HCT116 (cell line): ENCODE results near the gene CD99. TPM values are rescaled to one million over a fixed set of nuclear protein-coding genes. Genes with fewer than 3 reads are reported as not detected.

Experiments
- ATAC-seq: fragments of 200-7000 bp; cut with Tn5 transposase; 2 replicates; pipeline ENCODE4 v1.9.1; 2020; ENCODE audit warnings: mild to moderate bottlenecking, moderate library complexity
- BruUV-seq: library from RNA; stranded (reverse); fragments of 400-500 nt; replicated peaks from 2 replicates; lab custom pipeline; 2021; lab: Mats Ljungman, UMichigan
- CTCF ChIA-PET: fragments of 300-600 bp; sonication (Branson Sonifier 250); formaldehyde crosslinking; loops from one replicate; lab custom pipeline; 2021; ENCODE audit warnings: antibody characterized with exemption; lab: Charles Lee
- POLR2A ChIA-PET: fragments of 300-600, 350-600 bp; sonication (Branson Sonifier 250); formaldehyde crosslinking; loops from one replicate; lab custom pipeline; 2021; ENCODE audit warnings: antibody characterized with exemption; lab: Charles Lee
- RAD21 ChIA-PET, 2 experiments: fragments of 300-600 bp; sonication (Branson Sonifier 250); formaldehyde crosslinking; loops; one replicate each; lab custom pipeline; 2023; ENCODE audit warnings: low total read pairs in 2 of 2; ENCODE audit not compliant: uncharacterized antibody in 2 of 2, unreplicated experiment in 2 of 2, low non-redundant PET in 1 of 2; lab: Charles Lee
- DNase-seq: peaks from one replicate; pipeline ENCODE4 v3.0.0-alpha.2; 2010; ENCODE audit warnings: low read depth, low spot score
- H2AFZ ChIP-seq: fragments of 200-600 bp; shearing (Covaris generic), sonication (generic); 2 replicates; pipeline ENCODE4 v1.6.1; 2017; ENCODE audit warnings: low read depth, mixed run types, mixed read lengths, antibody characterized with exemption, low read length; ENCODE audit not compliant: poor library complexity, severe bottlenecking
- H3K27ac ChIP-seq: 2 replicates; pipeline ENCODE4 v1.5.1; 2012; ENCODE audit warnings: low read depth, low read length
- H3K27me3 ChIP-seq: fragments of 200-600 bp; sonication (generic); 2 replicates; pipeline ENCODE4 v1.6.1; 2016; ENCODE audit warnings: mixed run types, low read length, mixed read lengths; ENCODE audit not compliant: insufficient read depth
- H3K36me3 ChIP-seq, 2 experiments: fragments of 200-500 bp in 1 of 2; fragments of 200-600 bp in 1 of 2; sonication (Bioruptor generic) in 1 of 2; sonication (generic) in 1 of 2; 2 replicates each; pipeline versions ENCODE4 v1.5.1 to v1.6.1; 2014 to 2016; ENCODE audit warnings: low read length in 2 of 2, inconsistent platforms in 1 of 2, mixed read lengths in 1 of 2, mixed run types in 1 of 2; ENCODE audit not compliant: insufficient read depth in 2 of 2, control insufficient read depth in 1 of 2
- H3K4me1 ChIP-seq, 2 experiments: fragments of 200-600 bp in 1 of 2; sonication (generic) in 1 of 2; 2 replicates each; pipeline versions ENCODE4 v1.5.1 to v1.6.1; 2012 to 2017; ENCODE audit warnings: low read length in 2 of 2, inconsistent platforms in 1 of 2, mild to moderate bottlenecking in 1 of 2, mixed read lengths in 1 of 2, mixed run types in 1 of 2, moderate library complexity in 1 of 2; ENCODE audit not compliant: insufficient read depth in 2 of 2, control insufficient read depth in 1 of 2
- H3K4me2 ChIP-seq: fragments of 200-600 bp; sonication (generic); 2 replicates; pipeline ENCODE4 v1.6.1; 2017; ENCODE audit warnings: mixed run types, low read length, mixed read lengths
- H3K4me3 ChIP-seq, 2 experiments: fragments of 200-600 bp in 1 of 2; sonication (generic) in 1 of 2; replicated peaks in 1 of 2; 2 replicates each; pipeline ENCODE4 v1.5.1; 2011 to 2016; ENCODE audit warnings: low read length in 2 of 2, control low read depth in 1 of 2, low read depth in 1 of 2, mild to moderate bottlenecking in 1 of 2, mixed read lengths in 1 of 2, mixed run types in 1 of 2
- H3K79me2 ChIP-seq: fragments of 200-600 bp; sonication (generic); 2 replicates; pipeline ENCODE4 v1.6.1; 2017; ENCODE audit warnings: mild to moderate bottlenecking, mixed run types, low read length, moderate library complexity, mixed read lengths; ENCODE audit not compliant: insufficient read depth
- H3K9ac ChIP-seq: fragments of 200-600 bp; sonication (generic); 2 replicates; pipeline ENCODE4 v1.6.1; 2016; ENCODE audit warnings: low read length, mixed read lengths
- H3K9me2 ChIP-seq: fragments of 200-600 bp; sonication (generic), shearing (Covaris generic); 2 replicates; pipeline ENCODE4 v1.6.1; 2017; ENCODE audit warnings: mixed run types, mild to moderate bottlenecking, moderate library complexity; ENCODE audit not compliant: insufficient read depth
- H3K9me3 ChIP-seq, 2 experiments: fragments of 200-500 bp in 1 of 2; fragments of 200-600 bp in 1 of 2; sonication (Bioruptor generic) in 1 of 2; sonication (generic) in 1 of 2; 2 replicates each; pipeline ENCODE4 v1.6.1; 2014 to 2017; ENCODE audit warnings: low read length in 2 of 2, mixed read lengths in 2 of 2, inconsistent platforms in 1 of 2, low read depth in 1 of 2, mild to moderate bottlenecking in 1 of 2, mixed run types in 1 of 2, moderate library complexity in 1 of 2; ENCODE audit not compliant: control insufficient read depth in 1 of 2, insufficient read depth in 1 of 2
- H4K20me1 ChIP-seq: fragments of 200-600 bp; sonication (generic), shearing (Covaris generic); 2 replicates; pipeline ENCODE4 v1.6.1; 2017; ENCODE audit warnings: mixed run types, mild to moderate bottlenecking, moderate library complexity; ENCODE audit not compliant: insufficient read depth
- EGR1 ChIP-seq: IDR thresholded peaks from 2 replicates; pipeline ENCODE4 v1.6.1; 2012; ENCODE audit warnings: low read depth
- FOSL1 ChIP-seq: IDR thresholded peaks from 2 replicates; pipeline ENCODE4 v1.6.1; 2012; ENCODE audit warnings: low read depth
- intact Hi-C: fragments of 100-400 bp; cut with micrococcal nuclease; formaldehyde crosslinking; loops from 2 replicates; pipeline ENCODE4 v1.10.0; 2022
- total RNA-seq: library from RNA; stranded (reverse); gene quantifications from one replicate; pipeline ENCODE4 v1.2.1, GENCODE V29; 2021; ENCODE audit not compliant: unreplicated experiment
- TF ChIP-seq, protein P1 (sequence below), 3 experiments: fragments of 200-600 bp in 1 of 3; sonication (generic) in 1 of 3; IDR thresholded peaks in 2 of 3; conservative IDR thresholded peaks in 1 of 3; 2 replicates each; pipeline ENCODE4 v1.5.1; 2012 to 2017; ENCODE audit warnings: low read depth in 2 of 3, low read length in 2 of 3, antibody characterized with exemption in 1 of 3, borderline replicate concordance in 1 of 3, control low read depth in 1 of 3, mild to moderate bottlenecking in 1 of 3, mixed read lengths in 1 of 3, mixed run types in 1 of 3, moderate library complexity in 1 of 3; ENCODE audit not compliant: insufficient read depth in 1 of 3
- TF ChIP-seq, protein P2 (sequence below): IDR thresholded peaks from 2 replicates; pipeline ENCODE4 v1.6.1; 2012; ENCODE audit warnings: low read depth

The CD99 gene
- total RNA-seq, 1 experiment from 2014 or later = 59.6 TPM

DNA sequence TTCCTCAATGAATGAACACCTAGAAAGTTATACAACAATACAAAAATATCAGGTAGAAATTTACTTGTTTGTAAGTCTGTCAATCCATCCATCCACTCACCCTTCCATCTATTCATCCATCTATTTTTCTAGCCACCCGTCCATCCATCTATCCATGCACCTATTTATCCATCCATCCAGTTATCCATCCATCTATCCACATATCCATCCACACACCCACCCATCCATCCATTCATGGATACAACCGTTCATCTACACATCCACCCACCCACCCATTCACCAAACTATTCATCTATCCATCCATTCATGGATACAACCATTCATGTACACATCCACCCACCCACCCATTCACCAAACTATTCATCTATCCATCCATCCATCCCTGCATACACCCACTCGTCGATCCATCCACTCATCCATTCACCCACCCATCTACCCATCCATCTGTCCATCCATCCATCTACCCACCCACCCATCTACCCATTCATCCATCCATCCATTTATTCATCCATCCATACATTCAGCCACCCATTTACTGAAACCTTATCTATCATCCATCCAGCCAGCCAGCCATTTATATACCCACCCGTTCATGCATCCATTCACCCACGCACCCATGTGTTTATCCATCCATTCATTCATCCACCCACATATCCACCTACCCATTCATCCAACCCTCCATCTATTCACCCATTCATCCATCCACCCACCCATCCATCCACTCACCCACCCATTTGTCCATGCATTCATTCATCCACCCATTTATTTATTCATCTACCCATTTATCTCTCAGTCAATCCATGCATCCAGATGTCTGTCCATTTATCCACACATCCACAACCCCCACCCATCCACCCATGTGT lies 10.4 kb upstream of the CD99 start:
- DNase-seq = no peak
- no peak overlapping the region for H3K9ac ChIP-seq
- no peaks in the 10 kb centered on the region for H3K36me3 ChIP-seq
- no peak overlapping the region for H2AFZ ChIP-seq
- H3K9me2 ChIP-seq = no peaks in the 10 kb centered on the region
- ChIA-PET RAD21 (no interaction called here), POLR2A (no interaction called here), CTCF (no interaction called here)
- H3K4me1 ChIP-seq = peaks cover 0 to 17% of the 10 kb centered on the region in 2 experiments; a peak in 2 of 4 replicates
- no peaks in the 10 kb centered on the region for H3K27me3 ChIP-seq
- no TSS peak for BruUV-seq
- no peak overlapping the region for H3K27ac ChIP-seq
- H3K4me3 ChIP-seq = no peak overlapping the region
- no peaks in the 10 kb centered on the region for H4K20me1 ChIP-seq
- H3K4me2 ChIP-seq = no peak overlapping the region
- intact Hi-C loops = no loop called here
- TF ChIP-seq, protein P1, sequence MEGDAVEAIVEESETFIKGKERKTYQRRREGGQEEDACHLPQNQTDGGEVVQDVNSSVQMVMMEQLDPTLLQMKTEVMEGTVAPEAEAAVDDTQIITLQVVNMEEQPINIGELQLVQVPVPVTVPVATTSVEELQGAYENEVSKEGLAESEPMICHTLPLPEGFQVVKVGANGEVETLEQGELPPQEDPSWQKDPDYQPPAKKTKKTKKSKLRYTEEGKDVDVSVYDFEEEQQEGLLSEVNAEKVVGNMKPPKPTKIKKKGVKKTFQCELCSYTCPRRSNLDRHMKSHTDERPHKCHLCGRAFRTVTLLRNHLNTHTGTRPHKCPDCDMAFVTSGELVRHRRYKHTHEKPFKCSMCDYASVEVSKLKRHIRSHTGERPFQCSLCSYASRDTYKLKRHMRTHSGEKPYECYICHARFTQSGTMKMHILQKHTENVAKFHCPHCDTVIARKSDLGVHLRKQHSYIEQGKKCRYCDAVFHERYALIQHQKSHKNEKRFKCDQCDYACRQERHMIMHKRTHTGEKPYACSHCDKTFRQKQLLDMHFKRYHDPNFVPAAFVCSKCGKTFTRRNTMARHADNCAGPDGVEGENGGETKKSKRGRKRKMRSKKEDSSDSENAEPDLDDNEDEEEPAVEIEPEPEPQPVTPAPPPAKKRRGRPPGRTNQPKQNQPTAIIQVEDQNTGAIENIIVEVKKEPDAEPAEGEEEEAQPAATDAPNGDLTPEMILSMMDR (IDR thresholded peaks at IDR 0.05 in 2 of 3, conservative IDR thresholded peaks at IDR 0.05 in 1 of 3; ENCODE audit: borderline replicate concordance in 1 of 3, insufficient read depth in 1 of 3, low read depth in 2 of 3, low read length in 2 of 3) = no peak
- TF ChIP-seq EGR1 (no peak), FOSL1 (no peak)
- TF ChIP-seq, protein P2, sequence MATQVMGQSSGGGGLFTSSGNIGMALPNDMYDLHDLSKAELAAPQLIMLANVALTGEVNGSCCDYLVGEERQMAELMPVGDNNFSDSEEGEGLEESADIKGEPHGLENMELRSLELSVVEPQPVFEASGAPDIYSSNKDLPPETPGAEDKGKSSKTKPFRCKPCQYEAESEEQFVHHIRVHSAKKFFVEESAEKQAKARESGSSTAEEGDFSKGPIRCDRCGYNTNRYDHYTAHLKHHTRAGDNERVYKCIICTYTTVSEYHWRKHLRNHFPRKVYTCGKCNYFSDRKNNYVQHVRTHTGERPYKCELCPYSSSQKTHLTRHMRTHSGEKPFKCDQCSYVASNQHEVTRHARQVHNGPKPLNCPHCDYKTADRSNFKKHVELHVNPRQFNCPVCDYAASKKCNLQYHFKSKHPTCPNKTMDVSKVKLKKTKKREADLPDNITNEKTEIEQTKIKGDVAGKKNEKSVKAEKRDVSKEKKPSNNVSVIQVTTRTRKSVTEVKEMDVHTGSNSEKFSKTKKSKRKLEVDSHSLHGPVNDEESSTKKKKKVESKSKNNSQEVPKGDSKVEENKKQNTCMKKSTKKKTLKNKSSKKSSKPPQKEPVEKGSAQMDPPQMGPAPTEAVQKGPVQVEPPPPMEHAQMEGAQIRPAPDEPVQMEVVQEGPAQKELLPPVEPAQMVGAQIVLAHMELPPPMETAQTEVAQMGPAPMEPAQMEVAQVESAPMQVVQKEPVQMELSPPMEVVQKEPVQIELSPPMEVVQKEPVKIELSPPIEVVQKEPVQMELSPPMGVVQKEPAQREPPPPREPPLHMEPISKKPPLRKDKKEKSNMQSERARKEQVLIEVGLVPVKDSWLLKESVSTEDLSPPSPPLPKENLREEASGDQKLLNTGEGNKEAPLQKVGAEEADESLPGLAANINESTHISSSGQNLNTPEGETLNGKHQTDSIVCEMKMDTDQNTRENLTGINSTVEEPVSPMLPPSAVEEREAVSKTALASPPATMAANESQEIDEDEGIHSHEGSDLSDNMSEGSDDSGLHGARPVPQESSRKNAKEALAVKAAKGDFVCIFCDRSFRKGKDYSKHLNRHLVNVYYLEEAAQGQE = no peak
- ATAC-seq = no peak
- H3K79me2 ChIP-seq = no peaks in the 10 kb centered on the region
- no peaks in the 10 kb centered on the region for H3K9me3 ChIP-seq
